ENCODE results near the gene LIM2. TPM values are rescaled to one million over a fixed set of nuclear protein-coding genes. Genes with fewer than 3 reads are reported as not detected.

LIM2 gene
- total RNA-seq, 1 donor: not detected

- peak; percentile 73 to 98 (median 96) for DNase-seq (ENCODE audit: low read depth in 2 of 3, low spot score in 2 of 3)
Measured at GRCh38 chr19:51366389-51367254, 21.2 kb downstream of the LIM2 start.

DNA sequence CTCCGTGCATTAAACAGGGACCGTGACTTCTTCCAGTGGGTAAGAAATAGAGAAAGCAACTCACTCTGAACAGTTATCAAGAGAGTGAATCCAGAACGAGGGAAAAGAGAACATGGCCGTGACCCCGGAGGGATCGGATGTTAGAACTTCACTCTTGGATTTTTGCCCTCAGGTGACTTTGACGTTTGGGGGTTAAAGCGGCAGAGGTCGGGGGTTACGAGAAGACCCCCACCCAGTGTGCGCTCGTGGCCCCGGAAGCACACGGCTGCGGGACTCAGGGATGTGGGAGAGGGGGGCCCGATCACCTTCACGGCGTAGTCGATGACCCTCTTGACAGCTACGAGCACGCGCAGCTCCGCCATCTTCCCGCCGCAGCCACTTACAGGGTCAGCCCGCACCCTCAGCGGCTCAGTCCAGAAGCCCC lies 21.8 kb downstream of the LIM2 start, which contains the start of gene ETFB:
ETFB (minus strand) TSS at position 424 of the 424 bp plus-strand sequence; CDS start at position 362, 62 bp downstream.
- DNase-seq (ENCODE audit: low read depth in 2 of 3, low spot score in 2 of 3): no peak

DNA sequence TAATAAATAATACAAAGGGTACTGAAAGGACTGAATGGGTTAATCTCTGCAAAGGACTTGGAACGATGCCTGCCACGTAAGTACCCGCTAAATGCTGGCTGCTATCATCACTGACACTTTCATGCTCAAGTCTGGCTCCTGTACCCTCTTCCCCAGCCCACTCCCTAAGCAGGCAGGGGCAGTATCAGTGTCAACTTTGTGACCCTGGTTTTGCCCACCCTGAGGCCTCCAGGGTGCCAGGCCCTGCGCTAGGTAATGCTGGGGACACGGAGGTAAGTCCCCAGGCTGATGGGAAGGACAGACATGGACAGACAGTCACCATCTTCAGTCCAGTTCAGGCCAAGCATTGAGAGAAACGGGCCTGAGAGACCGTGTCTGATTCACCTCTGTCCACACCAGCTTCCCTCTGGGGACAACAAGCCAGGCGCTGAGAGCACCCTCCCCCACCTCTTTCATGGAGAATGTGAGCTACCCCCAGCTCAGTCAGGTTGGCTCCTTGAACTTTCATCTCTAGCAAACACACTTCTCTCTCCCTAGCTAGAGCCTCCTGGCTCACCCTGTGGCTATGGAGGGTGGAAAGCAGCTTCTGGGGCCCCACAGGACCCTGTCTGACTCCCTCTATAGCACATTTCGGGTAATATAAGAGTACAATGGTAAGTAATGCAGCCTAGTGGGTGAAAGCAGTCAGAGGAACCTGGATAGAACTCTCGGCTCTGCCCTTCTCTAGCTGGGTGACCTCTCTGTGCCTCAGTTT lies 22.4 kb downstream of the LIM2 start:
- DNase-seq (ENCODE audit: low read depth in 2 of 3, low spot score in 2 of 3): peak in 2 of 3 donors; percentile 40 to 63

- no peak for DNase-seq (ENCODE audit: low read depth in 2 of 3, low spot score in 2 of 3)
Measured at GRCh38 chr19:51364200-51365106, 23.3 kb downstream of the LIM2 start.

- DNase-seq (ENCODE audit: low read depth in 2 of 3, low spot score in 2 of 3): no peak
Measured at GRCh38 chr19:51361239-51361638, 26.5 kb downstream of the LIM2 start.

- no peak for DNase-seq (ENCODE audit: low read depth in 2 of 3, low spot score in 2 of 3)
Measured at GRCh38 chr19:51359294-51359693, 28.5 kb downstream of the LIM2 start.

DNA sequence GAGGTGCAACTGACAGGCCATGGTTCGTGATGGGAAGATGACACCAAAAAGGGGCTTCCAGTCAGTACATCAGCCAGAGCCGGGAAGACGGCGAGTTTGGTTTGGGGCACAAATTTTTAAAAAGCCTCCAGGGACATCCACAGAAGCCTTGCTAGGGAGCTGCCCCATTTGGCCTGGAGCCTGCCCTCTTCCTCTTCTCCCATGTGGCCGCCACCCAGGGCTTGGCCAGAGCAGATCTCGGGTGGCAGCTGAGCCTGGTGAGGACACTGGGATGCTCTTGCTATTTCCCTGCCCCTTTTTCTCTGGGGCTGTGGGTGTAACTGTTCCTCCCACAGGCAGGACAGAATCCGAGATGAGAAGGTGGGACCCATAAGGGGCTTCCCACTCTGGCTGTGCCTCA lies 29.8 kb downstream of the LIM2 start:
- no peak for DNase-seq (ENCODE audit: low read depth in 2 of 3, low spot score in 2 of 3)

DNA sequence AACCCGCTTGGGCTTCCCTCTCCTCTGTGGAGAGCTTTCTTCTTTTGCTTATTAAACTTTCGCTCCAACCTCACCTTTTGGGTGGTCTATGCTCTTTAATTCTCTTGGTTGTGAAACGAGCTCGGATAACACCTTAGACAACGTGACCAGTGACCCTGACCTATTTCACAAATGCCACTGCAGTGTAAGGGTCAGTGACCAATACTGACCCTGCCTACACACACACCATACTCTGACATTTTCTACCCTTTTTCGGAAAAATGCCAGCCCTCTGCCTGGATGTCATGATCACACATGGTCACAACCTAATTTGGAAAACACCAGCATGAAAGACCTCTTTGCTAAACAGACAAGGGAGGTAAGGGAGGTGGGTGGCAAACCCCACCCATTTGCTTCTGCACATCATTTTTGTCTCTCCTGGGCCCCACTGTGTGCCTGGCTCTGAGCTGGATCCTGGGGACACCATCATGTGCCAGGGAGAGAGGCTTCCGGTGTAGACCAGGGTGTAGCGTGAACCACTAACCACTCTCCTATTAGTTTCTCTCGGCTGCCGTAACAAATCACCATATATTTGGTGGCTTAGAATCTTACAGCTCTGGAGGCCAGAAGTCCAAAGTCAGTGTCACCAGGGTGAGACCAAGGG lies 31.5 kb downstream of the LIM2 start:
- no peak for DNase-seq (ENCODE audit: low read depth in 2 of 3, low spot score in 2 of 3)

DNA sequence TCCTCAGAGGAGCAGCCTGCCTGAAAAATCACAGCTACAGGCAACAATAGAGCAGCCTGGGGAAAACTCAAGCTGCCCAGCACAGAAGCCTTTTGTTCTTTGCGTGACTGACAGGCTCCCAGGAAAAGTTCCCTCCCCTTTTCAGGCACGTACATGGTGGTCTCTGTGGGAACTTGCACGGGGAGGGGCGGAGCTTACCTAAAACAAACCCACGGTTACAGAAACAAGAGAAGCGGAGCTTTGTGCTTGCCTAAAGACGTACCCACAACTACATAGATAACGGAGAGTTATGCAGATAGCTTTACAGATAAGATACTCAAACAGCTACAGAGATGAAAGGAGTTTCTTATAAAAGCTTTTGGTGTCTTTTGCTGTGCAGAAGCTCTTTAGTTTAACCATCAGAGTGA lies 33.0 kb downstream of the LIM2 start:
- no peak for DNase-seq (ENCODE audit: low read depth in 2 of 3, low spot score in 2 of 3)

- no peak for DNase-seq (ENCODE audit: low read depth in 2 of 3, low spot score in 2 of 3)
Measured at GRCh38 chr19:51354103-51354741, 33.6 kb downstream of the LIM2 start.

- no peak for DNase-seq (ENCODE audit: low read depth in 2 of 3, low spot score in 2 of 3)
Measured at GRCh38 chr19:51352783-51353360, 34.9 kb downstream of the LIM2 start.

GRCh38 chr19:51351266-51351990 lies 36.3 kb downstream of the LIM2 start:
- no peak for DNase-seq (ENCODE audit: low read depth in 2 of 3, low spot score in 2 of 3)

- no peak for DNase-seq (ENCODE audit: low read depth in 2 of 3, low spot score in 2 of 3)
Measured at GRCh38 chr19:51347209-51347928, 40.4 kb downstream of the LIM2 start.

GRCh38 chr19:51346742-51347141 lies 41.0 kb downstream of the LIM2 start:
- DNase-seq (ENCODE audit: low read depth in 2 of 3, low spot score in 2 of 3): no peak

DNA sequence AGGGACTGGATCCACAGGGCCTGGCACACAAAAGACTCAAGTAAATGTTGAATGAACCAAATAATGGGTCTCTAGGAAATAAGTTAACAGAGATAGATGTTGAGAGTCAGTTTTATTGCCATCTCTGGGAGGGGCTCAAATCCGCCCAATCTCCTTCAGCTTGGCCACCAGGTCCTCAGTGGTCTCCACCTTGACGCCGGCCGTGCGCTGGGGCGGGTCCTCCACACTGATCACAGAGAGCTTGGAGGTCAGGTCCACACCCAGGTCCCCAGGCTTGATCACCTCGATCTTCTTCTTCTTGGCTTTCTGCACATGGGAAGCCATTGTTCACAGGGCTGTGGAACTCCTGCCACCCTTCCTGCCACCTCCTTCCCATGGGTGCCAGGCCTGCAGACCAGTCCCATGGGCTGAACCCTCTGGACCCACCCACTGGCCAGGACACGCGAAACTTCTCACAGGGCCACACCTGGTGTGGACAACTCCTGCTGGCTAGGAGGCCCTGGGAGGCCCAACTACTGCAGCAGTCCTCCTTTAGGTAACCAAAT lies 42.6 kb downstream of the LIM2 start:
- DNase-seq (ENCODE audit: low read depth in 2 of 3, low spot score in 2 of 3): no peak

GRCh38 chr19:51342631-51343569 lies 44.9 kb downstream of the LIM2 start:
- no peak for DNase-seq (ENCODE audit: low read depth in 2 of 3, low spot score in 2 of 3)
